Measurements from ENCODE around the gene DRD3. TPM values are rescaled to one million over a fixed set of nuclear protein-coding genes. Genes with fewer than 3 reads are reported as not detected.

Gene DRD3
- total RNA-seq, 1 donor from 2014 or later: 0.82 TPM

DNA sequence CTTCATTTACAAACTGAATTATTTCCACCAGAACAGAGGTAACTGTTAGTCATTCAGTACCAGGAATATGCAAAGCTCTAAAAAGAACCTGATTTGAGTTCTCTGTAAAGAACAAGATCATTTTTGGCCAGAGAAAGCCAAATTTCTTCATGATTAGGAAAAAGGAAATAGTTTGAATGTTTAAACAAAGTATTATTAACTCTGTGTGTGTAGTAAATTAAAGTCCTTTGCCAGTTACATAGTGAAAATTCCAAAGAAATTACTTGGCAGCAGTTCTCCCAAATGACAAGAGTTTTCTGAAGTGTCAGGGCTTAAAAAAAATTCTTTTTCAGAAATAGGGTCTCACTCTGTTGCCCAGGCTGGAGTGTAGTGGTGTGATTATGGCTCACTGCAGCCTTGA, 97.8 kb downstream of the DRD3 start:
- FAIRE-seq: no peak
- DNase-seq (ENCODE audit: low spot score in 2 of 2): no peak

DNA sequence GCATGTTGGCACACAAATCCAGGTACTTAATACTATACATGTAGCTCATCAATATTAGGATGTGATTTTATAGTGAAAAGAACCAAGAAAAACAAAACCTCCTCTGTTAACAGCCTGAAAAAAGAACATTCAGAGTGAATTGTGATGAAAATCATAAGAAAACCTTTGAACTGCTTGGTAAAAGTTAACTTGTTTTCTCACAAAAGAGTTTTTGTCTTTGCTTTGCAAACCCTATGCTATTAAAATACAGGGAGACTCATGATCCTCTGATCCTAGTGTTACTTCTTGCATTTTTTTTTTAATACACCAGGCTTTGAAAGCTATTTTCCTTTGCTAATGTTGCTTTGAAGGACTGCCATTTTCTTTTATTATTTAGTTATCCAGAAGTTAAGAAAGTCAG, 98.7 kb downstream of the DRD3 start:
- no peak for DNase-seq (ENCODE audit: low spot score in 2 of 2)
- no peak for FAIRE-seq

DNA sequence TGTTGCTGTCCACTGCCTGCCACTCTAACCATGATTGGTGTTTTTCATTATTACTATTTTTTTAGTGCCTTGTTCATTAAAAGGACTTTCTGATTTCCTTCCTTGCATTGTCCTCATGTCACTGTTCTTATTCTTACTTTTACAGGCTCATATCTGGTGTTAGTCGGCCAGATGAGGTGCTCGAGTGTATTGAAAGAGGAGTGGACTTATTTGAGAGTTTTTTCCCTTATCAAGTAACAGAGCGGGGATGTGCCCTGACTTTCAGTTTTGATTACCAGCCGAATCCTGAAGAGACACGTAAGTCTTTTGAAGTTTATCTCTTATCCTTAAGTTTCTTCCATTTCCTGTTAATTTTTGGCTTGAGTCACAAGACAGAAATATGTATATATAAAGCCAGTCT, 99.1 kb downstream of the DRD3 start:
- FAIRE-seq: no peak
- DNase-seq (ENCODE audit: low spot score in 2 of 2): no peak

DNA sequence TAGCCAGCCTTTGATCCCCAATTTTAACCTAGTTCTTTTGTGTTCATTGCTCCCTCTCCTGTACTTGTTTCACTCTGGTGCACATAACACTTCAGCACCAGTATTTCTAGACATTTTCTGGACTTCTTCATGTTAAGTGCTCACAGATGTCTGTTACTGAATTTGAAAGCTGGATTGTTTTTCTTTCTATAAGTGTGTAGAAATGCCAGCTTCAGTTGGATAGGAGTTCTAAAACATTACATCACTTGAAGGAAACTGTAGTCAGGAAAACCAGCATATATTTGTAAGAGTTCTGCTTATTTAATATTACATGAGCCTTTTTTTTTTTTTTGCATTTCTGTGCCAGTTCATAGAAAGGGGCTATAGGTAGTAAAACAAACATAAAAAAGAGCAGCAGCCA, 100.7 kb downstream of the DRD3 start:
- DNase-seq (ENCODE audit: low spot score in 2 of 2) (no peak), FAIRE-seq (no peak)

Other genes with a start within 250 kb of the DRD3 start
- gene ZDHHC23, start 231.0 kb downstream of the DRD3 start, total RNA-seq: 9.4 TPM
- 4.1 TPM for gene CCDC191, start 122.5 kb downstream of the DRD3 start, total RNA-seq
- 13.9 TPM for gene QTRT2, start 122.3 kb downstream of the DRD3 start, total RNA-seq
- gene ZNF80, start 58.5 kb upstream of the DRD3 start, total RNA-seq: not detected
- gene TIGIT, start 115.0 kb upstream of the DRD3 start, total RNA-seq: not detected